Measurements from ENCODE around the gene CD63.

GRCh38 chr12:55686366-55687010, 42.3 kb downstream of the CD63 start:
- TF ChIP-seq ZIK1 (CRISPR knock-in tag; IDR thresholded peaks at IDR 0.05; ENCODE audit: borderline replicate concordance, low read depth) (no peak), RAD21 (CRISPR knock-in tag; IDR thresholded peaks at IDR 0.05) (no peak), GLMP (CRISPR knock-in tag; IDR thresholded peaks at IDR 0.05; ENCODE audit: borderline replicate concordance) (no peak), ZNF552 (CRISPR knock-in tag; IDR thresholded peaks at IDR 0.05; ENCODE audit: borderline replicate concordance) (no peak), CTCF (CRISPR knock-in tag; IDR thresholded peaks at IDR 0.05) (no peak), POLR2AphosphoS5 (IDR thresholded peaks at IDR 0.05; ENCODE audit: low read depth, low read length) (no peak), SNAPC2 (CRISPR knock-in tag; IDR thresholded peaks at IDR 0.05) (no peak), FOXA1 (IDR thresholded peaks at IDR 0.05) (no peak), FOXA1 (CRISPR knock-in tag; IDR thresholded peaks at IDR 0.05) (no peak), YY1 (IDR thresholded peaks at IDR 0.05; ENCODE audit: insufficient read depth, insufficient replicate concordance, low read depth, low read length) (no peak), REST (IDR thresholded peaks at IDR 0.05; ENCODE audit: borderline replicate concordance in 1 of 2, low read depth in 1 of 2, low read length in 2 of 2) (no peak), ZNF432 (CRISPR knock-in tag; IDR thresholded peaks at IDR 0.05; ENCODE audit: borderline replicate concordance) (no peak), E2F1 (CRISPR knock-in tag; IDR thresholded peaks at IDR 0.05) (no peak)
- TF ChIP-seq, protein P1, sequence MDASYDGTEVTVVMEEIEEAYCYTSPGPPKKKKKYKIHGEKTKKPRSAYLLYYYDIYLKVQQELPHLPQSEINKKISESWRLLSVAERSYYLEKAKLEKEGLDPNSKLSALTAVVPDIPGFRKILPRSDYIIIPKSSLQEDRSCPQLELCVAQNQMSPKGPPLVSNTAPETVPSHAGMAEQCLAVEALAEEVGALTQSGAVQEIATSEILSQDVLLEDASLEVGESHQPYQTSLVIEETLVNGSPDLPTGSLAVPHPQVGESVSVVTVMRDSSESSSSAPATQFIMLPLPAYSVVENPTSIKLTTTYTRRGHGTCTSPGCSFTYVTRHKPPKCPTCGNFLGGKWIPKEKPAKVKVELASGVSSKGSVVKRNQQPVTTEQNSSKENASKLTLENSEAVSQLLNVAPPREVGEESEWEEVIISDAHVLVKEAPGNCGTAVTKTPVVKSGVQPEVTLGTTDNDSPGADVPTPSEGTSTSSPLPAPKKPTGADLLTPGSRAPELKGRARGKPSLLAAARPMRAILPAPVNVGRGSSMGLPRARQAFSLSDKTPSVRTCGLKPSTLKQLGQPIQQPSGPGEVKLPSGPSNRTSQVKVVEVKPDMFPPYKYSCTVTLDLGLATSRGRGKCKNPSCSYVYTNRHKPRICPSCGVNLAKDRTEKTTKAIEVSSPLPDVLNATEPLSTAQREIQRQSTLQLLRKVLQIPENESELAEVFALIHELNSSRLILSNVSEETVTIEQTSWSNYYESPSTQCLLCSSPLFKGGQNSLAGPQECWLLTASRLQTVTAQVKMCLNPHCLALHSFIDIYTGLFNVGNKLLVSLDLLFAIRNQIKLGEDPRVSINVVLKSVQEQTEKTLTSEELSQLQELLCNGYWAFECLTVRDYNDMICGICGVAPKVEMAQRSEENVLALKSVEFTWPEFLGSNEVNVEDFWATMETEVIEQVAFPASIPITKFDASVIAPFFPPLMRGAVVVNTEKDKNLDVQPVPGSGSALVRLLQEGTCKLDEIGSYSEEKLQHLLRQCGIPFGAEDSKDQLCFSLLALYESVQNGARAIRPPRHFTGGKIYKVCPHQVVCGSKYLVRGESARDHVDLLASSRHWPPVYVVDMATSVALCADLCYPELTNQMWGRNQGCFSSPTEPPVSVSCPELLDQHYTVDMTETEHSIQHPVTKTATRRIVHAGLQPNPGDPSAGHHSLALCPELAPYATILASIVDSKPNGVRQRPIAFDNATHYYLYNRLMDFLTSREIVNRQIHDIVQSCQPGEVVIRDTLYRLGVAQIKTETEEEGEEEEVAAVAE (CRISPR knock-in tag; IDR thresholded peaks at IDR 0.05; ENCODE audit: borderline replicate concordance), result no peak
- TF ChIP-seq, protein P2, sequence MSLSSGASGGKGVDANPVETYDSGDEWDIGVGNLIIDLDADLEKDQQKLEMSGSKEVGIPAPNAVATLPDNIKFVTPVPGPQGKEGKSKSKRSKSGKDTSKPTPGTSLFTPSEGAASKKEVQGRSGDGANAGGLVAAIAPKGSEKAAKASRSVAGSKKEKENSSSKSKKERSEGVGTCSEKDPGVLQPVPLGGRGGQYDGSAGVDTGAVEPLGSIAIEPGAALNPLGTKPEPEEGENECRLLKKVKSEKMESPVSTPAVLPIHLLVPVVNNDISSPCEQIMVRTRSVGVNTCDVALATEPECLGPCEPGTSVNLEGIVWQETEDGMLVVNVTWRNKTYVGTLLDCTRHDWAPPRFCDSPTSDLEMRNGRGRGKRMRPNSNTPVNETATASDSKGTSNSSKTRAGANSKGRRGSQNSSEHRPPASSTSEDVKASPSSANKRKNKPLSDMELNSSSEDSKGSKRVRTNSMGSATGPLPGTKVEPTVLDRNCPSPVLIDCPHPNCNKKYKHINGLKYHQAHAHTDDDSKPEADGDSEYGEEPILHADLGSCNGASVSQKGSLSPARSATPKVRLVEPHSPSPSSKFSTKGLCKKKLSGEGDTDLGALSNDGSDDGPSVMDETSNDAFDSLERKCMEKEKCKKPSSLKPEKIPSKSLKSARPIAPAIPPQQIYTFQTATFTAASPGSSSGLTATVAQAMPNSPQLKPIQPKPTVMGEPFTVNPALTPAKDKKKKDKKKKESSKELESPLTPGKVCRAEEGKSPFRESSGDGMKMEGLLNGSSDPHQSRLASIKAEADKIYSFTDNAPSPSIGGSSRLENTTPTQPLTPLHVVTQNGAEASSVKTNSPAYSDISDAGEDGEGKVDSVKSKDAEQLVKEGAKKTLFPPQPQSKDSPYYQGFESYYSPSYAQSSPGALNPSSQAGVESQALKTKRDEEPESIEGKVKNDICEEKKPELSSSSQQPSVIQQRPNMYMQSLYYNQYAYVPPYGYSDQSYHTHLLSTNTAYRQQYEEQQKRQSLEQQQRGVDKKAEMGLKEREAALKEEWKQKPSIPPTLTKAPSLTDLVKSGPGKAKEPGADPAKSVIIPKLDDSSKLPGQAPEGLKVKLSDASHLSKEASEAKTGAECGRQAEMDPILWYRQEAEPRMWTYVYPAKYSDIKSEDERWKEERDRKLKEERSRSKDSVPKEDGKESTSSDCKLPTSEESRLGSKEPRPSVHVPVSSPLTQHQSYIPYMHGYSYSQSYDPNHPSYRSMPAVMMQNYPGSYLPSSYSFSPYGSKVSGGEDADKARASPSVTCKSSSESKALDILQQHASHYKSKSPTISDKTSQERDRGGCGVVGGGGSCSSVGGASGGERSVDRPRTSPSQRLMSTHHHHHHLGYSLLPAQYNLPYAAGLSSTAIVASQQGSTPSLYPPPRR (CRISPR knock-in tag; IDR thresholded peaks at IDR 0.05; ENCODE audit: borderline replicate concordance), result no peak

Measured in HepG2 (cell line).